ENCODE measurements around the gene KCTD16. TPM values are rescaled to one million over a fixed set of nuclear protein-coding genes. Genes with fewer than 3 reads are reported as not detected.

Gene KCTD16
- total RNA-seq, 1 experiment from 2014 or later: 0.64 TPM

- Histone ChIP-seq H3K27me3 (ENCODE audit: insufficient read depth, low read length) (0 out of 2 replicates have a peak, but pooled peaks cover 4% of the 10 kb centered on the region), H3K9me2 (ENCODE audit: insufficient read depth) (no peaks in the 10 kb centered on the region), H3K4me1 (ENCODE audit: control insufficient read depth in 1 of 2, insufficient read depth in 2 of 2, low read length in 2 of 2) (no peaks in the 10 kb centered on the region), H3K9me3 (ENCODE audit: control insufficient read depth in 1 of 2, insufficient read depth in 1 of 2, low read depth in 1 of 2, low read length in 2 of 2) (no peaks in the 10 kb centered on the region), H3K36me3 (ENCODE audit: control insufficient read depth in 1 of 2, insufficient read depth in 2 of 2, low read length in 2 of 2) (no peaks in the 10 kb centered on the region), H3K4me2 (ENCODE audit: low read length) (no peak overlapping the region), H3K27ac (ENCODE audit: low read depth, low read length) (no peak overlapping the region), H3K9ac (ENCODE audit: low read length) (no peak overlapping the region), H2AFZ (ENCODE audit: low read depth, low read length, poor library complexity, severe bottlenecking) (no peak overlapping the region), H3K4me3 (replicated peaks in 1 of 2; ENCODE audit: low read depth in 1 of 2, low read length in 2 of 2) (no peak overlapping the region), H3K79me2 (ENCODE audit: insufficient read depth, low read length) (no peaks in the 10 kb centered on the region), H4K20me1 (ENCODE audit: insufficient read depth) (no peaks in the 10 kb centered on the region)
- ChIA-PET POLR2A (no interaction called here), CTCF (no interaction called here), RAD21 (ENCODE audit: low non-redundant PET in 1 of 2, low total read pairs in 2 of 2, uncharacterized antibody in 2 of 2, unreplicated experiment in 2 of 2) (no interaction called here)
- intact Hi-C loops (cut with micrococcal nuclease): no loop called here
- no TSS peak for BruUV-seq (replicated peaks)
- ATAC-seq: no peak
- no peak for DNase-seq (ENCODE audit: low read depth, low spot score)
- no peak for TF ChIP-seq CBX3 (IDR thresholded peaks at IDR 0.05; ENCODE audit: low read depth)
These were observed 340.3 kb downstream of the KCTD16 start for GRCh38 chr5:144510845-144511579.

GRCh38 chr5:144511580-144512072 lies 341.0 kb downstream of the KCTD16 start:
- no TSS peak for BruUV-seq (replicated peaks)
- POLR2A ChIA-PET: no interaction called here
- no peak overlapping the region for H3K4me2 ChIP-seq (ENCODE audit: low read length)
- 0 out of 2 replicates have a peak, but pooled peaks cover 4% of the 10 kb centered on the region for H3K27me3 ChIP-seq (ENCODE audit: insufficient read depth, low read length)
- H3K79me2 ChIP-seq (ENCODE audit: insufficient read depth, low read length): no peaks in the 10 kb centered on the region
- H3K9me2 ChIP-seq (ENCODE audit: insufficient read depth): no peaks in the 10 kb centered on the region
- no peak overlapping the region for H3K9ac ChIP-seq (ENCODE audit: low read length)
- no peak overlapping the region for H3K4me3 ChIP-seq (replicated peaks in 1 of 2; ENCODE audit: low read depth in 1 of 2, low read length in 2 of 2)
- H3K9me3 ChIP-seq (ENCODE audit: control insufficient read depth in 1 of 2, insufficient read depth in 1 of 2, low read depth in 1 of 2, low read length in 2 of 2): no peaks in the 10 kb centered on the region
- no peak for ATAC-seq
- H3K4me1 ChIP-seq (ENCODE audit: control insufficient read depth in 1 of 2, insufficient read depth in 2 of 2, low read length in 2 of 2): no peaks in the 10 kb centered on the region
- H3K27ac ChIP-seq (ENCODE audit: low read depth, low read length): no peak overlapping the region
- intact Hi-C loops (cut with micrococcal nuclease): no loop called here
- no peaks in the 10 kb centered on the region for H3K36me3 ChIP-seq (ENCODE audit: control insufficient read depth in 1 of 2, insufficient read depth in 2 of 2, low read length in 2 of 2)
- no peak for DNase-seq (ENCODE audit: low read depth, low spot score)
- no peak for TF ChIP-seq ZFX (IDR thresholded peaks at IDR 0.05)
- no peak for TF ChIP-seq CTCF (IDR thresholded peaks at IDR 0.05 in 2 of 3, conservative IDR thresholded peaks at IDR 0.05 in 1 of 3; ENCODE audit: borderline replicate concordance in 1 of 3, insufficient read depth in 1 of 3, low read depth in 2 of 3, low read length in 2 of 3)
- no peak for TF ChIP-seq RAD21 (IDR thresholded peaks at IDR 0.05; ENCODE audit: low read depth)
- TF ChIP-seq ELF1 (IDR thresholded peaks at IDR 0.05; ENCODE audit: borderline replicate concordance, low read depth): no peak
- no peak for TF ChIP-seq EZH2 (IDR thresholded peaks at IDR 0.05)
- no peaks in the 10 kb centered on the region for H4K20me1 ChIP-seq (ENCODE audit: insufficient read depth)
- H2AFZ ChIP-seq (ENCODE audit: low read depth, low read length, poor library complexity, severe bottlenecking): no peak overlapping the region
- RAD21 ChIA-PET (ENCODE audit: low non-redundant PET in 1 of 2, low total read pairs in 2 of 2, uncharacterized antibody in 2 of 2, unreplicated experiment in 2 of 2): no interaction called here
- CTCF ChIA-PET: no interaction called here

All from HCT116 (cell line).